ENCODE measurements around the gene RRP1B.

RRP1B gene

DNA sequence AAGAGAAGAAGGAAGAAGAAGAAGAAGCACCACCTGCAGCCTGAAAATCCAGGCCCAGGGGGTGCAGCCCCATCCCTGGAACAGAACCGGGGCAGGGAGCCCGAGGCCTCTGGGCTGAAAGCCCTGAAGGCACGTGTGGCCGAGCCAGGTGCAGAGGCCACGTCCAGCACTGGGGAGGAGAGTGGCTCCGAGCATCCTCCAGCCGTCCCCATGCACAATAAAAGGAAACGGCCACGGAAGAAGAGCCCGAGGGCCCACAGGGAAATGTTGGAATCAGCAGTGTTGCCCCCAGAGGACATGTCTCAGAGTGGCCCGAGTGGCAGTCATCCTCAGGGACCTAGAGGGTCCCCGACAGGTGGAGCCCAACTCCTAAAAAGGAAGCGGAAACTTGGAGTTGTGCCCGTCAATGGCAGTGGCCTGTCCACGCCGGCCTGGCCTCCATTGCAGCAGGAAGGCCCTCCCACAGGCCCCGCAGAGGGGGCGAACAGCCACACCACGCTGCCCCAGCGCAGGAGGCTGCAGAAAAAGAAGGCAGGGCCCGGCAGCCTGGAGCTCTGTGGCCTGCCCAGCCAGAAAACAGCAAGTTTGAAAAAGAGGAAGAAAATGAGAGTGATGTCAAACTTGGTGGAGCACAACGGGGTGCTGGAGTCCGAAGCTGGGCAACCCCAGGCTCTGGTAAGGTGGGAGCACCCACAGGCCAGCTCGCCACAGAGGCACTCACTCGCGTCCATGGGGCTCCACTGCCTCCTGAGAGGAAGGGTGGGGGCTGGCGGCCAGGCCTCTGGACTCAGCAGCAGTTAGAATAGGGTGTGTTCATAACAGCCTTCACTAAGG, 28.4 kb downstream of the RRP1B start:
- peaks cover 2% of the 10 kb centered on the region for H4K20me1 ChIP-seq (ENCODE audit: insufficient read depth, low read length)
- H3K27ac ChIP-seq (ENCODE audit: low read length) = no peak overlapping the region
- H3K4me1 ChIP-seq (ENCODE audit: insufficient read depth, low read length) = no peaks in the 10 kb centered on the region
- no peaks in the 10 kb centered on the region for H3K79me2 ChIP-seq (ENCODE audit: insufficient read depth, low read length)
- H3K4me3 ChIP-seq (ENCODE audit: low read depth in 1 of 2, low read length in 2 of 2) = no peak overlapping the region
- no peak for DNase-seq
- ATAC-seq (ENCODE audit: insufficient read depth, low read depth) = no peak
- no peak overlapping the region for H2AFZ ChIP-seq (ENCODE audit: low read depth, low read length)
- no peak overlapping the region for H3K9ac ChIP-seq (ENCODE audit: low read depth, low read length)
- no peaks in the 10 kb centered on the region for H3K9me3 ChIP-seq (ENCODE audit: insufficient read depth, low read length, severe bottlenecking)
- H3K27me3 ChIP-seq (ENCODE audit: insufficient read depth, low read length, poor library complexity) = no peaks in the 10 kb centered on the region
- no peak overlapping the region for H3K4me2 ChIP-seq (ENCODE audit: insufficient read depth, low read length)
- peaks cover 96% of the 10 kb centered on the region for H3K36me3 ChIP-seq (ENCODE audit: insufficient read depth, low read length)
- TF ChIP-seq, protein P1, sequence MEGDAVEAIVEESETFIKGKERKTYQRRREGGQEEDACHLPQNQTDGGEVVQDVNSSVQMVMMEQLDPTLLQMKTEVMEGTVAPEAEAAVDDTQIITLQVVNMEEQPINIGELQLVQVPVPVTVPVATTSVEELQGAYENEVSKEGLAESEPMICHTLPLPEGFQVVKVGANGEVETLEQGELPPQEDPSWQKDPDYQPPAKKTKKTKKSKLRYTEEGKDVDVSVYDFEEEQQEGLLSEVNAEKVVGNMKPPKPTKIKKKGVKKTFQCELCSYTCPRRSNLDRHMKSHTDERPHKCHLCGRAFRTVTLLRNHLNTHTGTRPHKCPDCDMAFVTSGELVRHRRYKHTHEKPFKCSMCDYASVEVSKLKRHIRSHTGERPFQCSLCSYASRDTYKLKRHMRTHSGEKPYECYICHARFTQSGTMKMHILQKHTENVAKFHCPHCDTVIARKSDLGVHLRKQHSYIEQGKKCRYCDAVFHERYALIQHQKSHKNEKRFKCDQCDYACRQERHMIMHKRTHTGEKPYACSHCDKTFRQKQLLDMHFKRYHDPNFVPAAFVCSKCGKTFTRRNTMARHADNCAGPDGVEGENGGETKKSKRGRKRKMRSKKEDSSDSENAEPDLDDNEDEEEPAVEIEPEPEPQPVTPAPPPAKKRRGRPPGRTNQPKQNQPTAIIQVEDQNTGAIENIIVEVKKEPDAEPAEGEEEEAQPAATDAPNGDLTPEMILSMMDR (IDR thresholded peaks at IDR 0.05; ENCODE audit: borderline replicate concordance, extremely low read depth, low read length, poor library complexity, severe bottlenecking) = no peak
- TF ChIP-seq EZH2 (IDR thresholded peaks at IDR 0.05; ENCODE audit: borderline replicate concordance, low read depth, low read length, severe bottlenecking) = no peak

DNA sequence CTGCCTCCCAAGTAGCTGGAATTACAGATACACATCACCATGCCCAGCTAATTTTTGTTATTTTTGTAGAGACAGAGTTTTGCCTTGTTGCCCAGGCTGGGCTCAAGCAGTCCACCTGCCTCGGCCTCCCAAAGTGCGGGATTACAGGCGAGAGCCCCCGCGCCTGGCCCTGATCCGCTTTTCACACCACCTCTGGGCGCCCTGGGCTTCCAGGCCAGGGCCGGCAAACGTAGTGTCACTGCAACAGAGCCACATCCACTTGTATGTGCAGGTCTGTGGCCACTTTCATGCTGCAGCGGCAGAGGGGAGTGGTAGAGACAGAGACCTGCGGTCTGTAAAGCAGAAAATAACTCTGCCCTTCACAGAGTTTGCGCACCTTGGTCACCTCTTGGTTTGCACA, 29.5 kb downstream of the RRP1B start:
- DNase-seq (no peak), ATAC-seq (ENCODE audit: insufficient read depth, low read depth) (no peak)
- peaks cover 97% of the 10 kb centered on the region for H3K36me3 ChIP-seq (ENCODE audit: insufficient read depth, low read length)
- no peak overlapping the region for H3K27ac ChIP-seq (ENCODE audit: low read length)
- peaks cover 2% of the 10 kb centered on the region for H4K20me1 ChIP-seq (ENCODE audit: insufficient read depth, low read length)
- TF ChIP-seq, protein P1 (IDR thresholded peaks at IDR 0.05; ENCODE audit: borderline replicate concordance, extremely low read depth, low read length, poor library complexity, severe bottlenecking) = no peak
- TF ChIP-seq EZH2 (IDR thresholded peaks at IDR 0.05; ENCODE audit: borderline replicate concordance, low read depth, low read length, severe bottlenecking) = no peak
- no peaks in the 10 kb centered on the region for H3K9me3 ChIP-seq (ENCODE audit: insufficient read depth, low read length, severe bottlenecking)
- no peak overlapping the region for H3K4me2 ChIP-seq (ENCODE audit: insufficient read depth, low read length)
- no peaks in the 10 kb centered on the region for H3K27me3 ChIP-seq (ENCODE audit: insufficient read depth, low read length, poor library complexity)
- no peaks in the 10 kb centered on the region for H3K79me2 ChIP-seq (ENCODE audit: insufficient read depth, low read length)
- no peaks in the 10 kb centered on the region for H3K4me1 ChIP-seq (ENCODE audit: insufficient read depth, low read length)
- no peak overlapping the region for H2AFZ ChIP-seq (ENCODE audit: low read depth, low read length)
- H3K9ac ChIP-seq (ENCODE audit: low read depth, low read length) = no peak overlapping the region
- H3K4me3 ChIP-seq (ENCODE audit: low read depth in 1 of 2, low read length in 2 of 2) = no peak overlapping the region

DNA sequence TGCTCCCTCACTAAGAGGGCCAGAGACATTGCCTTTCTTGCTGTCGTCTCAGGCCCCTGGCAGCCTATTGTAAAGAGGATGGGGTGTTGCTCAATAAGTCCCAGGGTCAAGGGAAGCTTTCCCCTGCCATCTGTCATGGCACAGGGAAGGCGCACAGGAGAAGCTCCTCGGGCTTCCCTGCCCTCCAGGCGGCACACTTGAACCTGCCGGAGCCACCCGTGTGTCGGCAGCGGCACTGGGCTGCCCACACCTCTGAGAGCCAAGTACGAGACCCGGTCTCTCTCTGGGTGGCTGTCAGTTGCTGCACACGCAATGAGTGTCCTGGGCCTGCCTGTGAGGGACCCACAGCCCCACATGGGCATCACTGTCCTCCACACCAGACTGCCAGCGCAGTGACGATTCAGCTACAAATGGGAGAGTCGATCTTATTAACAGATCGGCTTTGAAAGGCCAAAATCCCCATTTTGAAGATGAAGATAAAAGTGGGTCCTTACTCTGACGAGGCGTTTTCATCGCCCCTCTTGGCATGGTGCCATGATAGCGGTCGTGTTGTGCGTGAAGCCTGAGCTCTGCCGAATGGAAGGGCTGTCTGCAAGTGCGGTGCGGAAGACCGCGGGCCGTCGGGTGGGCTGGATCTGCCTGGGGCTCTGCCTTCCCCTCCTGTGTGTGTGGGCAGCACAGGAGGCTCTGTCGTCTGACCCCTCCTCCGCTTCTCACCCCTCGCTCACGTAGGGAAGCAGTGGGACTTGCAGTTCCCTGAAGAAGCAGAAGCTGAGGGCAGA, 30.4 kb downstream of the RRP1B start:
- Histone ChIP-seq H3K79me2 (ENCODE audit: insufficient read depth, low read length) (no peaks in the 10 kb centered on the region), H3K9ac (ENCODE audit: low read depth, low read length) (no peak overlapping the region), H3K4me2 (ENCODE audit: insufficient read depth, low read length) (no peak overlapping the region), H4K20me1 (ENCODE audit: insufficient read depth, low read length) (peaks cover 2% of the 10 kb centered on the region), H3K27me3 (ENCODE audit: insufficient read depth, low read length, poor library complexity) (no peaks in the 10 kb centered on the region), H3K36me3 (ENCODE audit: insufficient read depth, low read length) (peaks cover 99% of the 10 kb centered on the region), H3K9me3 (ENCODE audit: insufficient read depth, low read length, severe bottlenecking) (no peaks in the 10 kb centered on the region), H3K4me1 (ENCODE audit: insufficient read depth, low read length) (no peaks in the 10 kb centered on the region), H2AFZ (ENCODE audit: low read depth, low read length) (no peak overlapping the region), H3K4me3 (ENCODE audit: low read depth in 1 of 2, low read length in 2 of 2) (no peak overlapping the region), H3K27ac (ENCODE audit: low read length) (no peak overlapping the region)
- TF ChIP-seq, protein P1 (IDR thresholded peaks at IDR 0.05; ENCODE audit: borderline replicate concordance, extremely low read depth, low read length, poor library complexity, severe bottlenecking) = no peak
- no peak for TF ChIP-seq EZH2 (IDR thresholded peaks at IDR 0.05; ENCODE audit: borderline replicate concordance, low read depth, low read length, severe bottlenecking)
- ATAC-seq (ENCODE audit: insufficient read depth, low read depth) (no peak; the same call in 2 of the 3 replicates), DNase-seq (no peak)
